ENCODE measurements around the gene NPC1L1. TPM values are rescaled to one million over a fixed set of nuclear protein-coding genes. Genes with fewer than 3 reads are reported as not detected.

NPC1L1 gene
- total and polyA plus RNA-seq, 10 of the 15 experiments (the other 5 are each of a cell fraction or from before 2014, with no cell fraction given), result 0.01 to 0.90 TPM; not detected in 8

DNA sequence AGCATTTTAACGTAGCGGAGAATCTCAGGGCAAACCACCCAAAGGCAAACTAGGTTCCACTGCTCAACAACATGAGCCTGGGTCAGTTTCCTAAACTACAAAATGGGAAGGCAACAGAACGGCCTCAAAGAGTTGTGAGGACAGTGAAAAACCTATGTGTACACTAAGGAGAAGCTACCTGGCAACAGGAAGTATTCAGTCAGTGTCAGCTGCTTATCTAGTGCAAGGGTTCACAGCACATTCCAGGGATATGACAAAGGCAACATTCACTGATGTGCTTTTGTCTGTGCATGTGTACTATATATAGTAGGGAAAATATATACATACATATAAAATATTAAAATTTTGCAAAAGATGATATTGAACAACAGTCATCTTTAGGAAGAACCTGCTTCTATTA, 67.8 kb downstream of the NPC1L1 start:
- intact Hi-C loops (cut with micrococcal nuclease; ENCODE audit: unreplicated experiment), result no loop called here
- 83% methylated on average over 3 of the region's 3 CpGs for WGBS (ENCODE audit: insufficient coverage, insufficient replicate concordance, low lambda C conversion rate, missing lambda C conversion rate)

DNA sequence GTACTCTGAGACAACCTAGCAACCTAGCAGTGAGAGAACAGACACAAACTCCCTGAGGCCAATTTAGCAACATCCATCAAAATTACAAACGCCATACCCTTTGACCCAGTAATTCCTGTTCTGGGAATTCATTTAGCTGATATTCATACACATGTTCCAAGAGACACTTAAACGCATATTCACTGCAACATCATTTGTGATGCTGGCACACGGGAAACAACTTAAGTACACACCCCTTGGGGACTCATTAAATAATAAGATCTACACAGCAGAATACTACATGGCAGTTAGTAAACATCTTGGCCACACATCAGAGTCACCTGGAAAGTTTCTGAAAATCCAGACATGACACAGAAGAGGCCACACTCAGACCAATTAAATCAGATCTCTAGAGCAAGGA, 68.3 kb downstream of the NPC1L1 start:
- WGBS (ENCODE audit: insufficient coverage, insufficient replicate concordance, low lambda C conversion rate, missing lambda C conversion rate), result 69% methylated on average over 3 of the region's 3 CpGs
- CTCF ChIA-PET, result interaction anchor here (1.1 to 4.2 kb wide), 2 partner anchors 10 to 230 kb away, joined by 3 to 41 read pairs; no protein-coding TSS in a partner anchor
- in situ Hi-C loops (cut with MboI) (no loop called here), intact Hi-C loops (cut with micrococcal nuclease; ENCODE audit: unreplicated experiment) (no loop called here)
- H3K27me3 ChIP-seq (replicated peaks in 1 of 2; ENCODE audit: control insufficient read depth in 2 of 2, insufficient read depth in 2 of 2, low read length in 1 of 2), result no peaks in the 10 kb centered on the region
- H2AFZ ChIP-seq (ENCODE audit: control insufficient read depth, low read depth, low read length), result no peak overlapping the region
- H3K4me3 ChIP-seq, result no peak overlapping the region
- POLR2A ChIA-PET, result no interaction called here
- no peaks in the 10 kb centered on the region for H3K9me3 ChIP-seq (replicated peaks; ENCODE audit: control insufficient read depth, insufficient read depth, low read length)
- SMC1A ChIA-PET (ENCODE audit: uncharacterized antibody, unreplicated experiment), result interaction anchor here (0.7 to 4.5 kb wide), 3 partner anchors 11 to 262 kb away, joined by 4 to 26 read pairs (median 16); no protein-coding TSS in a partner anchor
- no peaks in the 10 kb centered on the region for H4K20me1 ChIP-seq (ENCODE audit: control insufficient read depth, insufficient read depth)
- ATAC-seq (no peak), FAIRE-seq (no peak), DNase-seq (ENCODE audit: low read depth, low spot score) (no peak)
- BruUV-seq (replicated peaks), result no TSS peak
- RAD21 ChIA-PET (ENCODE audit: unreplicated experiment), result no interaction called here
- H3K9ac ChIP-seq (ENCODE audit: control insufficient read depth, insufficient read depth, low read length), result no peak overlapping the region
- H3K4me1 ChIP-seq (ENCODE audit: control insufficient read depth, insufficient read depth, low read length), result no peaks in the 10 kb centered on the region
- peaks cover 5 to 16% of the 10 kb centered on the region in 2 experiments for H3K36me3 ChIP-seq (ENCODE audit: control insufficient read depth in 2 of 2, insufficient read depth in 2 of 2, low read length in 1 of 2)
- peaks cover 12% of the 10 kb centered on the region for H3K79me2 ChIP-seq (ENCODE audit: control insufficient read depth, insufficient read depth, low read length)
- TF ChIP-seq RUNX3 (IDR thresholded peaks at IDR 0.05; ENCODE audit: low read length) (no peak), PAX5 (IDR thresholded peaks at IDR 0.05; ENCODE audit: borderline replicate concordance, low read depth, low read length) (no peak)
- H3K4me2 ChIP-seq (ENCODE audit: control insufficient read depth, insufficient read depth), result no peak overlapping the region
- no peak overlapping the region for H3K27ac ChIP-seq (ENCODE audit: control insufficient read depth, insufficient read depth)

More for the DNA sequence above, 67.8 kb downstream of the NPC1L1 start:
- Histone ChIP-seq H3K4me2 (ENCODE audit: control insufficient read depth, insufficient read depth) (no peak overlapping the region), H3K27me3 (replicated peaks in 1 of 2; ENCODE audit: control insufficient read depth in 2 of 2, insufficient read depth in 2 of 2, low read length in 1 of 2) (no peaks in the 10 kb centered on the region), H4K20me1 (ENCODE audit: control insufficient read depth, insufficient read depth) (no peaks in the 10 kb centered on the region), H3K4me3 (no peak overlapping the region), H2AFZ (ENCODE audit: control insufficient read depth, low read depth, low read length) (no peak overlapping the region), H3K4me1 (ENCODE audit: control insufficient read depth, insufficient read depth, low read length) (no peaks in the 10 kb centered on the region), H3K27ac (ENCODE audit: control insufficient read depth, insufficient read depth) (no peak overlapping the region), H3K79me2 (ENCODE audit: control insufficient read depth, insufficient read depth, low read length) (peaks cover 12% of the 10 kb centered on the region), H3K9ac (ENCODE audit: control insufficient read depth, insufficient read depth, low read length) (no peak overlapping the region), H3K36me3 (ENCODE audit: control insufficient read depth in 2 of 2, insufficient read depth in 2 of 2, low read length in 1 of 2) (peaks cover 5 to 16% of the 10 kb centered on the region in 2 experiments), H3K9me3 (replicated peaks; ENCODE audit: control insufficient read depth, insufficient read depth, low read length) (no peaks in the 10 kb centered on the region)
- DNase-seq (ENCODE audit: low read depth, low spot score), result no peak
- CTCF ChIA-PET, result interaction anchor here (1.1 to 4.2 kb wide), 2 partner anchors 10 to 230 kb away, joined by 3 to 41 read pairs; no protein-coding TSS in a partner anchor
- FAIRE-seq, result no peak
- ATAC-seq, result no peak
- in situ Hi-C loops (cut with MboI), result no loop called here
- RAD21 ChIA-PET (ENCODE audit: unreplicated experiment), result interaction anchor here (0.8 kb wide), 1 partner anchor 11 kb away, joined by 3 read pairs; no protein-coding TSS in a partner anchor
- no TSS peak for BruUV-seq (replicated peaks)
- POLR2A ChIA-PET, result no interaction called here
- no peak for TF ChIP-seq NR2C1 (IDR thresholded peaks at IDR 0.05)
- SMC1A ChIA-PET (ENCODE audit: uncharacterized antibody, unreplicated experiment), result interaction anchor here (0.7 to 4.5 kb wide), 3 partner anchors 12 to 262 kb away, joined by 4 to 26 read pairs (median 16); no protein-coding TSS in a partner anchor
